Fibroblast of mammary gland (primary cell): ENCODE data around the gene HMGB4.

ENCODE experiments used
- DNase-seq: peaks from one replicate; pipeline ENCODE4 v3.0.0-alpha.2; 2010; ENCODE audit warnings: low read depth
- H3K4me3 ChIP-seq: 2 replicates; pipeline ENCODE4 v1.5.1; 2011; ENCODE audit warnings: low read depth, mild to moderate bottlenecking, low read length, moderate library complexity; ENCODE audit not compliant: control insufficient read depth
- TF ChIP-seq, protein P1 (sequence below): conservative IDR thresholded peaks from 2 replicates; pipeline ENCODE4 v1.5.1; 2011; ENCODE audit warnings: low read depth, low read length, inconsistent platforms; ENCODE audit not compliant: control insufficient read depth, insufficient read depth

Gene HMGB4

GRCh38 chr1:33899746-33900145 lies 35.9 kb downstream of the HMGB4 start:
- TF ChIP-seq, protein P1, sequence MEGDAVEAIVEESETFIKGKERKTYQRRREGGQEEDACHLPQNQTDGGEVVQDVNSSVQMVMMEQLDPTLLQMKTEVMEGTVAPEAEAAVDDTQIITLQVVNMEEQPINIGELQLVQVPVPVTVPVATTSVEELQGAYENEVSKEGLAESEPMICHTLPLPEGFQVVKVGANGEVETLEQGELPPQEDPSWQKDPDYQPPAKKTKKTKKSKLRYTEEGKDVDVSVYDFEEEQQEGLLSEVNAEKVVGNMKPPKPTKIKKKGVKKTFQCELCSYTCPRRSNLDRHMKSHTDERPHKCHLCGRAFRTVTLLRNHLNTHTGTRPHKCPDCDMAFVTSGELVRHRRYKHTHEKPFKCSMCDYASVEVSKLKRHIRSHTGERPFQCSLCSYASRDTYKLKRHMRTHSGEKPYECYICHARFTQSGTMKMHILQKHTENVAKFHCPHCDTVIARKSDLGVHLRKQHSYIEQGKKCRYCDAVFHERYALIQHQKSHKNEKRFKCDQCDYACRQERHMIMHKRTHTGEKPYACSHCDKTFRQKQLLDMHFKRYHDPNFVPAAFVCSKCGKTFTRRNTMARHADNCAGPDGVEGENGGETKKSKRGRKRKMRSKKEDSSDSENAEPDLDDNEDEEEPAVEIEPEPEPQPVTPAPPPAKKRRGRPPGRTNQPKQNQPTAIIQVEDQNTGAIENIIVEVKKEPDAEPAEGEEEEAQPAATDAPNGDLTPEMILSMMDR = no peak
- DNase-seq = no peak
- H3K4me3 ChIP-seq = no peak overlapping the region

DNA sequence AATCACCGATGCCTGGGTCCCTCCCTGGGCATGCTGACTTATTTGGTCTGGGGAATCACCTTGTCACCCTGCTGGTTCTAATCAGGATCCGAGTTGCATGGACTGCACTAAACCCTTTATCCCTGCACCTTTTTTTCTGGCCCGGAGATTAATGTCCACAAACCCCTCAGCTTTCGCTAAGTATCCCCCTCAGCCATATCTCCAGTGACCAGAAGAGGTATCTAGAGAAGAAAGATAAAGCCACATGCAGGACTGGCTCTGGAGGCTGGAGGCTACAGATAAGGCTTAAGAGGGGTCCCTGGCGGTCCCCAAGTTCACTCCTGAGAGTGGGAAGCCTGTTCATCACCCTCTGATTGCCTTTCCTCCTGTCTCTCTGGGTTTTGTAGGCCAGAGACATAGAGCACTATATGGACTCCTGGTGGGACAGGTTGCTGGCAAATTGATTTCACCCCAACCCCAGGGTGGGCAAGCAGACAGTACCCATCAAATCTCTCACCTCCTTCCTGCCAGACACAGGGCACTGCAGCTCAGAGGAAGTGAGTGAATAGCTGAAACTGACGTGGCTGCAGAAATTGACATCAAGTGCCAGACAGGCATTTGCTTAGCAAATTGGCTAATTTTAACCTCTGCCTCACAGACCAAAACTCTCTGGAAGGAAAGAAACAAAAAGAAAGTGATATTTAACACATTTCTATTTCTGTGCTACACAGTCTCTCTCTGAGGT lies 38.8 kb downstream of the HMGB4 start:
- DNase-seq = no peak
- TF ChIP-seq, protein P1 = no peak
- H3K4me3 ChIP-seq = no peak overlapping the region

GRCh38 chr1:33903210-33903589 lies 39.3 kb downstream of the HMGB4 start:
- DNase-seq = peak; percentile 84

GRCh38 chr1:33905241-33905640 lies 41.4 kb downstream of the HMGB4 start:
- DNase-seq = peak; percentile 25
- H3K4me3 ChIP-seq = no peak overlapping the region
- TF ChIP-seq, protein P1 = no peak

More at GRCh38 chr1:33903210-33903589, 39.3 kb downstream of the HMGB4 start:
- TF ChIP-seq, protein P1 = no peak
- H3K4me3 ChIP-seq = no peak overlapping the region

- TF ChIP-seq, protein P1 = no peak
- H3K4me3 ChIP-seq = no peak overlapping the region
- DNase-seq = no peak
Observed at GRCh38 chr1:33906156-33906555, 42.3 kb downstream of the HMGB4 start.

GRCh38 chr1:33908324-33908956 lies 44.6 kb downstream of the HMGB4 start:
- TF ChIP-seq, protein P1 = no peak
- no peak overlapping the region for H3K4me3 ChIP-seq
- no peak for DNase-seq
